Measurements from ENCODE around the gene C17orf100.

C17orf100 gene

GRCh38 chr17:6667516-6667915, 16.0 kb downstream of the C17orf100 start:
- DNase-seq (ENCODE audit: extremely low read depth, low read depth), result no peak

GRCh38 chr17:6668219-6668618, 16.7 kb downstream of the C17orf100 start:
- no peak for TF ChIP-seq CTCF (IDR thresholded peaks at IDR 0.05; ENCODE audit: low read depth, low read length)

More at GRCh38 chr17:6667516-6667915, 16.0 kb downstream of the C17orf100 start:
- no peak for TF ChIP-seq CTCF (IDR thresholded peaks at IDR 0.05; ENCODE audit: low read depth, low read length)

GRCh38 chr17:6668727-6669425, 17.3 kb downstream of the C17orf100 start:
- no peak for TF ChIP-seq CTCF (IDR thresholded peaks at IDR 0.05; ENCODE audit: low read depth, low read length)
- DNase-seq (ENCODE audit: extremely low read depth, low read depth), result no peak

More at GRCh38 chr17:6668219-6668618, 16.7 kb downstream of the C17orf100 start:
- no peak for DNase-seq (ENCODE audit: extremely low read depth, low read depth)

- no peak for DNase-seq (ENCODE audit: extremely low read depth, low read depth)
These were observed 18.1 kb downstream of the C17orf100 start for GRCh38 chr17:6669479-6670212.

GRCh38 chr17:6670571-6670970, 19.0 kb downstream of the C17orf100 start:
- no peak for TF ChIP-seq CTCF (IDR thresholded peaks at IDR 0.05; ENCODE audit: low read depth, low read length)

More at GRCh38 chr17:6669479-6670212, 18.1 kb downstream of the C17orf100 start:
- TF ChIP-seq CTCF (IDR thresholded peaks at IDR 0.05; ENCODE audit: low read depth, low read length), result no peak

GRCh38 chr17:6670999-6671398, 19.4 kb downstream of the C17orf100 start:
- TF ChIP-seq CTCF (IDR thresholded peaks at IDR 0.05; ENCODE audit: low read depth, low read length), result no peak
- no peak for DNase-seq (ENCODE audit: extremely low read depth, low read depth)

More at GRCh38 chr17:6670571-6670970, 19.0 kb downstream of the C17orf100 start:
- no peak for DNase-seq (ENCODE audit: extremely low read depth, low read depth)

GRCh38 chr17:6671431-6671830, 19.9 kb downstream of the C17orf100 start:
- TF ChIP-seq CTCF (IDR thresholded peaks at IDR 0.05; ENCODE audit: low read depth, low read length), result no peak
- DNase-seq (ENCODE audit: extremely low read depth, low read depth), result no peak
